ENCODE measurements around the gene MICAL3.

The MICAL3 gene

GRCh38 chr22:17836992-17837742, 187.2 kb downstream of the MICAL3 start:
- H3K4me3 ChIP-seq (ENCODE audit: low read depth, low read length): no peak overlapping the region
- DNase-seq (ENCODE audit: low read depth): no peak
- TF ChIP-seq, protein P1, sequence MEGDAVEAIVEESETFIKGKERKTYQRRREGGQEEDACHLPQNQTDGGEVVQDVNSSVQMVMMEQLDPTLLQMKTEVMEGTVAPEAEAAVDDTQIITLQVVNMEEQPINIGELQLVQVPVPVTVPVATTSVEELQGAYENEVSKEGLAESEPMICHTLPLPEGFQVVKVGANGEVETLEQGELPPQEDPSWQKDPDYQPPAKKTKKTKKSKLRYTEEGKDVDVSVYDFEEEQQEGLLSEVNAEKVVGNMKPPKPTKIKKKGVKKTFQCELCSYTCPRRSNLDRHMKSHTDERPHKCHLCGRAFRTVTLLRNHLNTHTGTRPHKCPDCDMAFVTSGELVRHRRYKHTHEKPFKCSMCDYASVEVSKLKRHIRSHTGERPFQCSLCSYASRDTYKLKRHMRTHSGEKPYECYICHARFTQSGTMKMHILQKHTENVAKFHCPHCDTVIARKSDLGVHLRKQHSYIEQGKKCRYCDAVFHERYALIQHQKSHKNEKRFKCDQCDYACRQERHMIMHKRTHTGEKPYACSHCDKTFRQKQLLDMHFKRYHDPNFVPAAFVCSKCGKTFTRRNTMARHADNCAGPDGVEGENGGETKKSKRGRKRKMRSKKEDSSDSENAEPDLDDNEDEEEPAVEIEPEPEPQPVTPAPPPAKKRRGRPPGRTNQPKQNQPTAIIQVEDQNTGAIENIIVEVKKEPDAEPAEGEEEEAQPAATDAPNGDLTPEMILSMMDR (IDR thresholded peaks at IDR 0.05; ENCODE audit: control insufficient read depth, extremely low read depth, insufficient read depth): no peak

DNA sequence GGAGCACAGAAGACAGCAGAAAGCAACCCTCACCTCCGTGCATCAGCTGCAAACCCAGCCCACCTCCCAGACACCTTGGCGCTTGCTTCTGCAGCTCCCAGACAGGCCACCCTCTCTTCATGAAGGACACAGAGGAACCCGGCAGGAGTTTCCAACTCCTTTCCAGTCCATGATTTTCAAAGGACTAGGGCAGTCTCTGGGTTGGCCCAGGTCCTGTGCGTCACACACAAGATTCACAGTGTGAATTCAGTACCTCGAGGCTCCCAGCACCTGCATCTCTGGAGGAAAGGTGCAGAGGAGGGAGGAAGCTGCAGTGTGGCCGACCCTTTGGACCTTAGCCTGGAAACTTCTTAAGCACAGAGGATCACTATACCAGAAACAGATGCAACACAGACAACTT, 189.1 kb downstream of the MICAL3 start:
- DNase-seq (ENCODE audit: low read depth): no peak
- TF ChIP-seq, protein P1 (IDR thresholded peaks at IDR 0.05; ENCODE audit: control insufficient read depth, extremely low read depth, insufficient read depth): no peak
- no peak overlapping the region for H3K4me3 ChIP-seq (ENCODE audit: low read depth, low read length)

- DNase-seq (ENCODE audit: low read depth): no peak
- no peak overlapping the region for H3K4me3 ChIP-seq (ENCODE audit: low read depth, low read length)
- TF ChIP-seq, protein P1 (IDR thresholded peaks at IDR 0.05; ENCODE audit: control insufficient read depth, extremely low read depth, insufficient read depth): no peak
Observed at GRCh38 chr22:17833489-17833888, 190.9 kb downstream of the MICAL3 start.

GRCh38 chr22:17832665-17833064, 191.7 kb downstream of the MICAL3 start:
- TF ChIP-seq, protein P1 (IDR thresholded peaks at IDR 0.05; ENCODE audit: control insufficient read depth, extremely low read depth, insufficient read depth): no peak
- H3K4me3 ChIP-seq (ENCODE audit: low read depth, low read length): no peak overlapping the region
- DNase-seq (ENCODE audit: low read depth): no peak

DNA sequence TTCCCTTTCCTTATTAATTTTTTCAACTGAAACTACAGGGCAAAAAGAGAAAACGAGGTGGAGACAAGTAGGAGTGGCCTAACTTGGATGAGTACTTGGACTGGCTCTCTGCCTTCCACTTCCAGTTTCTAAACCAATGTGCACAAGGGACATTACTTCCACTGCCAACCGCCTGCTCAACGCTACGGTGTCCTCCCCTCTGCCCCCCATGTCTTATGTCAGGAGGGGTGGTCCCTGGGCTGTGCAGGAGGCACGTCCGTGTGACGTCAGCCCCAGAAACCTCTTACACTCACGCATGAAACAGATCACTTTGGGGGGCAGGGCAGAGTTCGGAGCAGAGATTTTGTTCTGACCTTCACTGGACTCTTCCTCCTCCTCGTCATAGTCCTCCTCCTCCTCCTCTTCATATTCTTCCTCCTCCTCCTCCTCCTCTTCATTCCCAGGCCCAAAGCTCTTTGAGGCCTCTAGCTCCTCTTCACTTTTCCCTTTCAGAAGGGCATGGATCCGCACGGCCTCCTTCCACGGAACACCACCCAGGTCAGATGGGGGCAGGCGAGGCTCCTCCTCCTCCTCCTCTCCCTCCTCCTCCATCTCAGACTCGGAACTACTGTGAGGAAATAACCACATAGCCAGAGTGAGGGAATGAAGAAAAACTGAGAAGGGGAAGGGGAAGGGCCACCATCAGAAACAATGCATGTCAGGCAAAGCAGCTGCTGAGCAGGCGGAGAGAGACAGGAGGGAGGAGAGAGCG, 192.7 kb downstream of the MICAL3 start:
- TF ChIP-seq, protein P1 (IDR thresholded peaks at IDR 0.05; ENCODE audit: control insufficient read depth, extremely low read depth, insufficient read depth): no peak
- H3K4me3 ChIP-seq (ENCODE audit: low read depth, low read length): no peak overlapping the region
- DNase-seq (ENCODE audit: low read depth): no peak

DNA sequence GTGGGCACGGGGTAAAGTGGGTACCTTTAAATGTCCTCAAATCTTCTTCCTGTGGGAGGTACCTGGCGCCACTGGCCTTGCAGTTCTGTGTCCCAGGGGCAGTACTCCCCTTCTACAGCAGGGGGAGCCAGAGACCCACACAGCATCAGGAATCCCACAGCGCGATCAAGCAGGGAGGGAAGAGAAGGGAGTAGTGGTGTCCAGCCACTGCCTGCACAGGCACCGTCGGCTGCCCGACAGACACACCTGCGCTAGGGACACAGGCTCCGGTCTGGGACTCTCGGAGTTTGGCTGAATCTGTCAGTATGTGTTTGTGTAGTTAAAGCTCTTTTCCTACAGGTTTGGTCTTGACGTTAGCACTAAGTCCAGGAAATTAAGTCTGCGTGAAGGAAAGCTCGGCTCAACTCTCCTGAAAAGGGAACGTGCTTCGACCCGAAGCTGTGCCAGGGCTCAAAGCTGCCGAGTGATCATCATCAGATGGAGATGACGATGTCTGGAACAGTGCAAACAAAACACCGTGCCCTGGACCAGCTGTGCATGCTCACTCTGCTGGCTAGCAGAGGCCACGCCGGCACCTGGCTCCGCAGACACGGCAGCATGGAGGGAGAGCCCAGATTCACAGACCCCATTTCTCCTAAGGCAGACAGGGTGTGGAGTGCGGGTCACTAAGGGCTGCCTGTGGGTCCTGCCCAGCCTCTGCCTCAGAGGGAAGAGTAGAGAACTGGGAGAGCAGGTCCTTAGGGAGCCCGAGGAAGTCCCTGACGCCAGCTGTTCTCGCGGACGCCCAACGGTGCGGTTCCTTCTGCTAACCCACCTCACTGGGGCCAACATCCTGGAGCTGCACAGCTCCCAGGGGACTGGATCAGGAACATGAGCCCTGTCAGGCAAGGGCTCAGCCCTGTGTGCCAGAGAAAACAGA, 194.1 kb downstream of the MICAL3 start:
- TF ChIP-seq, protein P1 (IDR thresholded peaks at IDR 0.05; ENCODE audit: control insufficient read depth, extremely low read depth, insufficient read depth): peak; percentile 96
- peak; percentile 44 for DNase-seq (ENCODE audit: low read depth)
- no peak overlapping the region for H3K4me3 ChIP-seq (ENCODE audit: low read depth, low read length)
